GM23338 (cell line): ENCODE data around the gene MAN1C1. TPM values are rescaled to one million over a fixed set of nuclear protein-coding genes. Genes with fewer than 3 reads are reported as not detected.

Experiments used
- ATAC-seq: fragments of 200-7000 bp; cut with Tn5 transposase; 3 replicates; pipeline ENCODE4 v1.9.1; 2020
- DNase-seq: peaks from one replicate; pipeline ENCODE4 v3.0.0-alpha.2; 2015; ENCODE audit warnings: low spot score
- H2AFZ ChIP-seq: fragments of 200-600 bp; sonication (generic); 2 replicates; pipeline ENCODE4 v1.8.0; 2016; ENCODE audit warnings: antibody characterized with exemption, mild to moderate bottlenecking, moderate library complexity
- H3F3A ChIP-seq: fragments of 200-600 bp; sonication (generic); replicated peaks from 2 replicates; pipeline ENCODE4 v1.8.0; 2017; ENCODE audit warnings: antibody characterized with exemption, mixed run types, low read depth
- H3K27ac ChIP-seq: fragments of 200-600 bp; sonication (generic); 2 replicates; pipeline ENCODE4 v1.6.1; 2016; ENCODE audit warnings: low read depth
- H3K27me3 ChIP-seq: fragments of 200-600 bp; sonication (generic); 2 replicates; pipeline ENCODE4 v1.8.0; 2016; ENCODE audit warnings: mild to moderate bottlenecking, mixed run types, moderate library complexity; ENCODE audit not compliant: insufficient read depth
- H3K36me3 ChIP-seq: fragments of 200-600 bp; sonication (generic); 2 replicates; pipeline ENCODE4 v1.8.0; 2016; ENCODE audit warnings: mild to moderate bottlenecking; ENCODE audit not compliant: insufficient read depth
- H3K4me1 ChIP-seq: fragments of 200-600 bp; sonication (generic); 2 replicates; pipeline ENCODE4 v1.8.0; 2016; ENCODE audit warnings: mild to moderate bottlenecking, moderate library complexity; ENCODE audit not compliant: insufficient read depth
- H3K4me2 ChIP-seq: fragments of 200-600 bp; sonication (generic); 2 replicates; pipeline ENCODE4 v1.7.1; 2017; ENCODE audit warnings: mixed run types
- H3K4me3 ChIP-seq: fragments of 200-600 bp; sonication (generic); 2 replicates; pipeline ENCODE4 v1.6.1; 2016; ENCODE audit warnings: mixed run types
- H3K79me2 ChIP-seq: fragments of 200-600 bp; sonication (generic); replicated peaks from 2 replicates; pipeline ENCODE4 v1.8.0; 2017; ENCODE audit warnings: mild to moderate bottlenecking; ENCODE audit not compliant: insufficient read depth
- H3K9me2 ChIP-seq: fragments of 200-600 bp; sonication (generic); 2 replicates; pipeline ENCODE4 v1.8.0; 2017; ENCODE audit not compliant: insufficient read depth
- H4K20me1 ChIP-seq: fragments of 200-600 bp; sonication (generic); replicated peaks from 2 replicates; pipeline ENCODE4 v1.8.0; 2017; ENCODE audit warnings: mild to moderate bottlenecking; ENCODE audit not compliant: insufficient read depth
- H3K27ac Mint-ChIP-seq: 2 replicates; pipeline ENCODE4 v1.8.0; 2020; ENCODE audit warnings: inconsistent platforms, mild to moderate bottlenecking, moderate library complexity, mixed read lengths
- H3K27me3 Mint-ChIP-seq: 3 replicates; pipeline ENCODE4 v1.8.0; 2022; ENCODE audit warnings: low read depth, mild to moderate bottlenecking, moderate library complexity, mixed read lengths, inconsistent platforms; ENCODE audit not compliant: insufficient read depth, poor library complexity
- H3K36me3 Mint-ChIP-seq: 3 replicates; pipeline ENCODE4 v1.8.0; 2021; ENCODE audit warnings: low read depth, mild to moderate bottlenecking, inconsistent platforms, moderate library complexity, mixed read lengths
- H3K4me1 Mint-ChIP-seq: 3 replicates; pipeline ENCODE4 v1.8.0; 2020; ENCODE audit warnings: mild to moderate bottlenecking, inconsistent platforms, mixed read lengths
- H3K4me3 Mint-ChIP-seq: 3 replicates; pipeline ENCODE4 v1.8.0; 2021; ENCODE audit warnings: moderate library complexity, mild to moderate bottlenecking, inconsistent platforms, mixed read lengths
- H3K9me3 Mint-ChIP-seq: 3 replicates; pipeline ENCODE4 v1.8.0; 2020; ENCODE audit warnings: moderate library complexity, mild to moderate bottlenecking, inconsistent platforms, mixed read lengths
- CREB1 ChIP-seq: fragments of 250-450 bp; sonication (Bioruptor Pico); IDR thresholded peaks from 2 replicates; pipeline ENCODE4 v1.5.0; 2020; ENCODE audit warnings: low read depth, mild to moderate bottlenecking, moderate library complexity
- EZH2phosphoT487 ChIP-seq: fragments of 200-600 bp; sonication (generic); IDR thresholded peaks from one replicate; pipeline ENCODE4 v1.8.1; 2018; ENCODE audit warnings: antibody characterized with exemption; ENCODE audit not compliant: unreplicated experiment
- JUNB ChIP-seq: IDR thresholded peaks from one replicate; pipeline ENCODE4 v1.6.1; 2016; ENCODE audit warnings: antibody characterized with exemption; ENCODE audit not compliant: unreplicated experiment
- NANOG ChIP-seq: IDR thresholded peaks from 2 replicates; pipeline ENCODE4 v1.6.1; 2016; ENCODE audit warnings: antibody characterized with exemption, borderline replicate concordance
- POLR2AphosphoS5 ChIP-seq: IDR thresholded peaks from 2 replicates; pipeline ENCODE4 v1.6.1; 2016; ENCODE audit warnings: antibody characterized with exemption, low read depth
- ZNF114 ChIP-seq: fragments of 250-450 bp; sonication (Bioruptor Pico); IDR thresholded peaks from 2 replicates; pipeline ENCODE4 v1.5.0; 2020; ENCODE audit warnings: mild to moderate bottlenecking, moderate library complexity
- ZNF331 ChIP-seq: fragments of 250-450 bp; sonication (Bioruptor Pico); IDR thresholded peaks from 2 replicates; pipeline ENCODE4 v1.5.0; 2020; ENCODE audit warnings: low read depth, mild to moderate bottlenecking, moderate library complexity
- polyA plus RNA-seq: library from polyadenylated mRNA; unstranded; fragments of >200 nt; fragmentation: Nextera tagmentation; extraction: Ambion mirVana; gene quantifications from 2 replicates; pipeline ENCODE4 v1.2.1, GENCODE V29; 2016
- total RNA-seq: library from RNA; depleted of rRNA; stranded (reverse); fragments of >200 nt; shearing (Covaris generic); gene quantifications from 2 replicates; pipeline ENCODE4 v1.2.3, GENCODE V29; 2014
- TF ChIP-seq, protein P1 (sequence below): IDR thresholded peaks from one replicate; pipeline ENCODE4 v1.6.1; 2018; ENCODE audit warnings: antibody characterized with exemption; ENCODE audit not compliant: unreplicated experiment
- TF ChIP-seq, protein P2 (sequence below): fragments of 250-450 bp; sonication (Bioruptor Pico); IDR thresholded peaks from 2 replicates; pipeline ENCODE4 v1.5.0; 2020; ENCODE audit warnings: mild to moderate bottlenecking, moderate library complexity

MAN1C1 gene
- total and polyA plus RNA-seq, 2 experiments from 2014 or later: 5.4 to 13.6 TPM

DNA sequence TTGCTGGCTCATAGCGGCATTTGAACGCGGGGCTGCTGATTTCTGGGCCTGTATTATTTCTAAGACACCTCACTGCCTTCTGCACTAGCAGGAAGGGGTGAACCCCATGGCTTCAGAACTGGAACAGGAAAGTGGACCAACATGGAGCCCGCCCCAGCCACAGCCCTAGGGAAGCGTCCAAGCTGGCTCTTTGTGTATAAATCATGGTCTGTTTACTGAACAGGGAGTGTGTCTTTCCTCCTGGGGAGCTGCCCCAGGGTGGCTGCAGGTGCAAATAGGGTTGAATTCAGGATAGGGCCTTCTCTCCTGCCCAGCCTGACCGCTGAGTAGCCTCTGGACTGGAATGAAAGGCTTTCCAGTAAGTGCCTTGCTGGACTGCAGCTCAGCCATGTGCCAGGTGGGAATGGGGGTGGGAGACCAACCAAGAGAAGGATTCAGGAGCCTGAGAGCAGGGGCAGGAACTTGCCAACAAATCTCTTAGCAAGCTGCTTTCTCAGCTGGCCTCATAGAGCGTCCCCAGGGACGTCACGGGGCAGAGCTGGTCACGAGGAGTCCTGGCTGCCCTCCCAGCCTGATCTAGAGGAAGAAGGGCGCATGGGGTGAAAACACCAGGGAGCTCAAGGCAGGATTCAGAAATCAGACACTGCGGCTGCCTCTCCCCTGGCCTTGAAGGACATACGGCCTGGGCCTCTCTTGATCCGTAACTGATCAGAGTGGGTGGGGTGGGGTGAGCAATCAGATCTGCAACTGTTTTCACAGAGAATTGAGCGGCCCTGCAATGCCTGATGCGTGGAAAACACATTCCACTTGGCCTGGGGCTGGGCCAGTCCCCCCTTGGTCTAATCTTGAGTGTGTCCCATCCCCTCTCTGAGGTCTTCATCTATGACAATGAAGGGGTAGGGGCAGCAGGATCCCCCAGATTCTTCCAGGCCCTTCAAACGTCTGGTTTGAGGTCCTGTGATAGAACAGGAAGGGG is 126.9 kb downstream of the MAN1C1 start:
- H3K4me2 ChIP-seq: no peak overlapping the region
- no peaks in the 10 kb centered on the region; the same call in 2 of the 3 replicates for H3K36me3 Mint-ChIP-seq
- no peak overlapping the region for H3K4me3 Mint-ChIP-seq
- peaks cover 16% of the 10 kb centered on the region for H3K27me3 Mint-ChIP-seq
- ATAC-seq (no peak), DNase-seq (no peak)
- H3K27ac Mint-ChIP-seq: no peak overlapping the region
- H3F3A ChIP-seq: no peaks in the 10 kb centered on the region
- no peaks in the 10 kb centered on the region for H3K36me3 ChIP-seq
- H3K27me3 ChIP-seq: no peaks in the 10 kb centered on the region
- H3K27ac ChIP-seq: no peak overlapping the region
- H3K4me3 ChIP-seq: no peak overlapping the region
- no peaks in the 10 kb centered on the region for H4K20me1 ChIP-seq
- peaks cover 19% of the 10 kb centered on the region for H3K4me1 ChIP-seq
- peaks cover 27% of the 10 kb centered on the region for H3K4me1 Mint-ChIP-seq
- no peaks in the 10 kb centered on the region for H3K9me3 Mint-ChIP-seq
- H3K79me2 ChIP-seq: no peaks in the 10 kb centered on the region
- H3K9me2 ChIP-seq: no peaks in the 10 kb centered on the region
- TF ChIP-seq, protein P1, sequence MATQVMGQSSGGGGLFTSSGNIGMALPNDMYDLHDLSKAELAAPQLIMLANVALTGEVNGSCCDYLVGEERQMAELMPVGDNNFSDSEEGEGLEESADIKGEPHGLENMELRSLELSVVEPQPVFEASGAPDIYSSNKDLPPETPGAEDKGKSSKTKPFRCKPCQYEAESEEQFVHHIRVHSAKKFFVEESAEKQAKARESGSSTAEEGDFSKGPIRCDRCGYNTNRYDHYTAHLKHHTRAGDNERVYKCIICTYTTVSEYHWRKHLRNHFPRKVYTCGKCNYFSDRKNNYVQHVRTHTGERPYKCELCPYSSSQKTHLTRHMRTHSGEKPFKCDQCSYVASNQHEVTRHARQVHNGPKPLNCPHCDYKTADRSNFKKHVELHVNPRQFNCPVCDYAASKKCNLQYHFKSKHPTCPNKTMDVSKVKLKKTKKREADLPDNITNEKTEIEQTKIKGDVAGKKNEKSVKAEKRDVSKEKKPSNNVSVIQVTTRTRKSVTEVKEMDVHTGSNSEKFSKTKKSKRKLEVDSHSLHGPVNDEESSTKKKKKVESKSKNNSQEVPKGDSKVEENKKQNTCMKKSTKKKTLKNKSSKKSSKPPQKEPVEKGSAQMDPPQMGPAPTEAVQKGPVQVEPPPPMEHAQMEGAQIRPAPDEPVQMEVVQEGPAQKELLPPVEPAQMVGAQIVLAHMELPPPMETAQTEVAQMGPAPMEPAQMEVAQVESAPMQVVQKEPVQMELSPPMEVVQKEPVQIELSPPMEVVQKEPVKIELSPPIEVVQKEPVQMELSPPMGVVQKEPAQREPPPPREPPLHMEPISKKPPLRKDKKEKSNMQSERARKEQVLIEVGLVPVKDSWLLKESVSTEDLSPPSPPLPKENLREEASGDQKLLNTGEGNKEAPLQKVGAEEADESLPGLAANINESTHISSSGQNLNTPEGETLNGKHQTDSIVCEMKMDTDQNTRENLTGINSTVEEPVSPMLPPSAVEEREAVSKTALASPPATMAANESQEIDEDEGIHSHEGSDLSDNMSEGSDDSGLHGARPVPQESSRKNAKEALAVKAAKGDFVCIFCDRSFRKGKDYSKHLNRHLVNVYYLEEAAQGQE: no peak
- TF ChIP-seq ZNF331 (CRISPR knock-in tag): no peak
- TF ChIP-seq ZNF114: no peak
- TF ChIP-seq EZH2phosphoT487: no peak
- TF ChIP-seq POLR2AphosphoS5: no peak
- no peak for TF ChIP-seq JUNB
- TF ChIP-seq NANOG: no peak
- TF ChIP-seq, protein P2, sequence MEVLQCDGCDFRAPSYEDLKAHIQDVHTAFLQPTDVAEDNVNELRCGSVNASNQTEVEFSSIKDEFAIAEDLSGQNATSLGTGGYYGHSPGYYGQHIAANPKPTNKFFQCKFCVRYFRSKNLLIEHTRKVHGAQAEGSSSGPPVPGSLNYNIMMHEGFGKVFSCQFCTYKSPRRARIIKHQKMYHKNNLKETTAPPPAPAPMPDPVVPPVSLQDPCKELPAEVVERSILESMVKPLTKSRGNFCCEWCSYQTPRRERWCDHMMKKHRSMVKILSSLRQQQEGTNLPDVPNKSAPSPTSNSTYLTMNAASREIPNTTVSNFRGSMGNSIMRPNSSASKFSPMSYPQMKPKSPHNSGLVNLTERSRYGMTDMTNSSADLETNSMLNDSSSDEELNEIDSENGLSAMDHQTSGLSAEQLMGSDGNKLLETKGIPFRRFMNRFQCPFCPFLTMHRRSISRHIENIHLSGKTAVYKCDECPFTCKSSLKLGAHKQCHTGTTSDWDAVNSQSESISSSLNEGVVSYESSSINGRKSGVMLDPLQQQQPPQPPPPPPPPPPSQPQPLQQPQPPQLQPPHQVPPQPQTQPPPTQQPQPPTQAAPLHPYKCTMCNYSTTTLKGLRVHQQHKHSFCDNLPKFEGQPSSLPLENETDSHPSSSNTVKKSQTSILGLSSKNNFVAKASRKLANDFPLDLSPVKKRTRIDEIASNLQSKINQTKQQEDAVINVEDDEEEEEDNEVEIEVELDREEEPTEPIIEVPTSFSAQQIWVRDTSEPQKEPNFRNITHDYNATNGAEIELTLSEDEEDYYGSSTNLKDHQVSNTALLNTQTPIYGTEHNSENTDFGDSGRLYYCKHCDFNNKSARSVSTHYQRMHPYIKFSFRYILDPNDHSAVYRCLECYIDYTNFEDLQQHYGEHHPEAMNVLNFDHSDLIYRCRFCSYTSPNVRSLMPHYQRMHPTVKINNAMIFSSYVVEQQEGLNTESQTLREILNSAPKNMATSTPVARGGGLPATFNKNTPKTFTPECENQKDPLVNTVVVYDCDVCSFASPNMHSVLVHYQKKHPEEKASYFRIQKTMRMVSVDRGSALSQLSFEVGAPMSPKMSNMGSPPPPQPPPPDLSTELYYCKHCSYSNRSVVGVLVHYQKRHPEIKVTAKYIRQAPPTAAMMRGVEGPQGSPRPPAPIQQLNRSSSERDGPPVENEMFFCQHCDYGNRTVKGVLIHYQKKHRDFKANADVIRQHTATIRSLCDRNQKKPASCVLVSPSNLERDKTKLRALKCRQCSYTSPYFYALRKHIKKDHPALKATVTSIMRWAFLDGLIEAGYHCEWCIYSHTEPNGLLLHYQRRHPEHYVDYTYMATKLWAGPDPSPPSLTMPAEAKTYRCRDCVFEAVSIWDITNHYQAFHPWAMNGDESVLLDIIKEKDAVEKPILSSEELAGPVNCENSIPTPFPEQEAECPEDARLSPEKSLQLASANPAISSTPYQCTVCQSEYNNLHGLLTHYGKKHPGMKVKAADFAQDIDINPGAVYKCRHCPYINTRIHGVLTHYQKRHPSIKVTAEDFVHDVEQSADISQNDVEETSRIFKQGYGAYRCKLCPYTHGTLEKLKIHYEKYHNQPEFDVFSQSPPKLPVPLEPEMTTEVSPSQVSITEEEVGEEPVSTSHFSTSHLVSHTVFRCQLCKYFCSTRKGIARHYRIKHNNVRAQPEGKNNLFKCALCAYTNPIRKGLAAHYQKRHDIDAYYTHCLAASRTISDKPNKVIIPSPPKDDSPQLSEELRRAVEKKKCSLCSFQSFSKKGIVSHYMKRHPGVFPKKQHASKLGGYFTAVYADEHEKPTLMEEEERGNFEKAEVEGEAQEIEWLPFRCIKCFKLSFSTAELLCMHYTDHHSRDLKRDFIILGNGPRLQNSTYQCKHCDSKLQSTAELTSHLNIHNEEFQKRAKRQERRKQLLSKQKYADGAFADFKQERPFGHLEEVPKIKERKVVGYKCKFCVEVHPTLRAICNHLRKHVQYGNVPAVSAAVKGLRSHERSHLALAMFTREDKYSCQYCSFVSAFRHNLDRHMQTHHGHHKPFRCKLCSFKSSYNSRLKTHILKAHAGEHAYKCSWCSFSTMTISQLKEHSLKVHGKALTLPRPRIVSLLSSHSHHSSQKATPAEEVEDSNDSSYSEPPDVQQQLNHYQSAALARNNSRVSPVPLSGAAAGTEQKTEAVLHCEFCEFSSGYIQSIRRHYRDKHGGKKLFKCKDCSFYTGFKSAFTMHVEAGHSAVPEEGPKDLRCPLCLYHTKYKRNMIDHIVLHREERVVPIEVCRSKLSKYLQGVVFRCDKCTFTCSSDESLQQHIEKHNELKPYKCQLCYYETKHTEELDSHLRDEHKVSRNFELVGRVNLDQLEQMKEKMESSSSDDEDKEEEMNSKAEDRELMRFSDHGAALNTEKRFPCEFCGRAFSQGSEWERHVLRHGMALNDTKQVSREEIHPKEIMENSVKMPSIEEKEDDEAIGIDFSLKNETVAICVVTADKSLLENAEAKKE (CRISPR knock-in tag): no peak
- no peak for TF ChIP-seq CREB1 (CRISPR knock-in tag)
- no peak overlapping the region for H2AFZ ChIP-seq
